ENCODE measurements around the gene RBM15B.

The RBM15B gene

GRCh38 chr3:51434746-51435327 is 43.8 kb downstream of the RBM15B start:
- no peak overlapping the region for H3K4me3 ChIP-seq
- no peak overlapping the region for H3K27ac ChIP-seq

- Histone ChIP-seq H3K4me3 (no peak overlapping the region), H3K27ac (no peak overlapping the region)
These were observed 46.0 kb downstream of the RBM15B start for GRCh38 chr3:51436998-51437639.

GRCh38 chr3:51441282-51442030 is 50.4 kb downstream of the RBM15B start:
- no peak overlapping the region for H3K4me3 ChIP-seq
- H3K27ac ChIP-seq: no peak overlapping the region

GRCh38 chr3:51445544-51446280 is 54.6 kb downstream of the RBM15B start:
- Histone ChIP-seq H3K4me3 (no peak overlapping the region), H3K27ac (no peak overlapping the region)

Measured in skin epidermis (tissue), 12 donors.